ENCODE measurements around the gene ADTRP.
A peak's percentile ranks its signal among the peaks of the same experiment; 100 is the strongest.

ADTRP gene

GRCh38 chr6:11772109-11772825 is 6.3 kb downstream of the ADTRP start:
- TF ChIP-seq CSDC2 (CRISPR knock-in tag; IDR thresholded peaks at IDR 0.05) = no peak
- TF ChIP-seq TOX (CRISPR knock-in tag; IDR thresholded peaks at IDR 0.05; ENCODE audit: borderline replicate concordance) = no peak
- no peak for TF ChIP-seq TCF4 (CRISPR knock-in tag; IDR thresholded peaks at IDR 0.05; ENCODE audit: borderline replicate concordance)
- no peak for TF ChIP-seq BACH2 (CRISPR knock-in tag; IDR thresholded peaks at IDR 0.05; ENCODE audit: borderline replicate concordance)
- no peak for TF ChIP-seq ZNF70 (CRISPR knock-in tag; IDR thresholded peaks at IDR 0.05)
- no peak for TF ChIP-seq ZNF8 (CRISPR knock-in tag; IDR thresholded peaks at IDR 0.05)
- TF ChIP-seq CREB5 (CRISPR knock-in tag; IDR thresholded peaks at IDR 0.05; ENCODE audit: low read depth) = no peak
- TF ChIP-seq TSHZ2 (CRISPR knock-in tag; IDR thresholded peaks at IDR 0.05) = no peak
- TF ChIP-seq GLIS3 (CRISPR knock-in tag; IDR thresholded peaks at IDR 0.05) = no peak
- no peak for TF ChIP-seq ESRRG (CRISPR knock-in tag; IDR thresholded peaks at IDR 0.05)
- TF ChIP-seq ARNTL (CRISPR knock-in tag; IDR thresholded peaks at IDR 0.05; ENCODE audit: borderline replicate concordance, low read depth) = no peak
- TF ChIP-seq SNAI2 (CRISPR knock-in tag; IDR thresholded peaks at IDR 0.05) = no peak
- TF ChIP-seq PPARA (CRISPR knock-in tag; IDR thresholded peaks at IDR 0.05; ENCODE audit: borderline replicate concordance) = no peak
- TF ChIP-seq CSRNP3 (CRISPR knock-in tag; IDR thresholded peaks at IDR 0.05) = no peak
- TF ChIP-seq PATZ1 (CRISPR knock-in tag; IDR thresholded peaks at IDR 0.05; ENCODE audit: borderline replicate concordance) = no peak
- peak; percentile 82 for ATAC-seq

- ATAC-seq = no peak
- TF ChIP-seq ZFP30 (CRISPR knock-in tag; IDR thresholded peaks at IDR 0.05) (no peak), ZNF70 (CRISPR knock-in tag; IDR thresholded peaks at IDR 0.05) (no peak), SNAI2 (CRISPR knock-in tag; IDR thresholded peaks at IDR 0.05) (no peak), ZNF565 (CRISPR knock-in tag; conservative IDR thresholded peaks at IDR 0.05; ENCODE audit: low read depth) (no peak), CSRNP3 (CRISPR knock-in tag; IDR thresholded peaks at IDR 0.05) (no peak), CSDC2 (CRISPR knock-in tag; IDR thresholded peaks at IDR 0.05) (no peak), BACH2 (CRISPR knock-in tag; IDR thresholded peaks at IDR 0.05; ENCODE audit: borderline replicate concordance) (no peak), GLIS3 (CRISPR knock-in tag; IDR thresholded peaks at IDR 0.05) (no peak), ZNF8 (CRISPR knock-in tag; IDR thresholded peaks at IDR 0.05) (no peak), TOX (CRISPR knock-in tag; IDR thresholded peaks at IDR 0.05; ENCODE audit: borderline replicate concordance) (no peak), PATZ1 (CRISPR knock-in tag; IDR thresholded peaks at IDR 0.05; ENCODE audit: borderline replicate concordance) (no peak), TSHZ2 (CRISPR knock-in tag; IDR thresholded peaks at IDR 0.05) (no peak), ARNTL (CRISPR knock-in tag; IDR thresholded peaks at IDR 0.05; ENCODE audit: borderline replicate concordance, low read depth) (no peak), ESRRG (CRISPR knock-in tag; IDR thresholded peaks at IDR 0.05) (no peak)
These were observed 7.0 kb downstream of the ADTRP start for GRCh38 chr6:11771473-11772048.

All from SK-N-SH treated with all-trans-retinoic acid at 6 μM for 48 hours (cell line).